Measurements from ENCODE around the gene CHRNA9.

GRCh38 chr4:40337051-40337450 lies 1.9 kb downstream of the CHRNA9 start:
- TF ChIP-seq, protein P1, sequence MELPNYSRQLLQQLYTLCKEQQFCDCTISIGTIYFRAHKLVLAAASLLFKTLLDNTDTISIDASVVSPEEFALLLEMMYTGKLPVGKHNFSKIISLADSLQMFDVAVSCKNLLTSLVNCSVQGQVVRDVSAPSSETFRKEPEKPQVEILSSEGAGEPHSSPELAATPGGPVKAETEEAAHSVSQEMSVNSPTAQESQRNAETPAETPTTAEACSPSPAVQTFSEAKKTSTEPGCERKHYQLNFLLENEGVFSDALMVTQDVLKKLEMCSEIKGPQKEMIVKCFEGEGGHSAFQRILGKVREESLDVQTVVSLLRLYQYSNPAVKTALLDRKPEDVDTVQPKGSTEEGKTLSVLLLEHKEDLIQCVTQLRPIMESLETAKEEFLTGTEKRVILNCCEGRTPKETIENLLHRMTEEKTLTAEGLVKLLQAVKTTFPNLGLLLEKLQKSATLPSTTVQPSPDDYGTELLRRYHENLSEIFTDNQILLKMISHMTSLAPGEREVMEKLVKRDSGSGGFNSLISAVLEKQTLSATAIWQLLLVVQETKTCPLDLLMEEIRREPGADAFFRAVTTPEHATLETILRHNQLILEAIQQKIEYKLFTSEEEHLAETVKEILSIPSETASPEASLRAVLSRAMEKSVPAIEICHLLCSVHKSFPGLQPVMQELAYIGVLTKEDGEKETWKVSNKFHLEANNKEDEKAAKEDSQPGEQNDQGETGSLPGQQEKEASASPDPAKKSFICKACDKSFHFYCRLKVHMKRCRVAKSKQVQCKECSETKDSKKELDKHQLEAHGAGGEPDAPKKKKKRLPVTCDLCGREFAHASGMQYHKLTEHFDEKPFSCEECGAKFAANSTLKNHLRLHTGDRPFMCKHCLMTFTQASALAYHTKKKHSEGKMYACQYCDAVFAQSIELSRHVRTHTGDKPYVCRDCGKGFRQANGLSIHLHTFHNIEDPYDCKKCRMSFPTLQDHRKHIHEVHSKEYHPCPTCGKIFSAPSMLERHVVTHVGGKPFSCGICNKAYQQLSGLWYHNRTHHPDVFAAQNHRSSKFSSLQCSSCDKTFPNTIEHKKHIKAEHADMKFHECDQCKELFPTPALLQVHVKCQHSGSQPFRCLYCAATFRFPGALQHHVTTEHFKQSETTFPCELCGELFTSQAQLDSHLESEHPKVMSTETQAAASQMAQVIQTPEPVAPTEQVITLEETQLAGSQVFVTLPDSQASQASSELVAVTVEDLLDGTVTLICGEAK (IDR thresholded peaks at IDR 0.05), result no peak
- TF ChIP-seq, protein P1 (CRISPR knock-in tag; IDR thresholded peaks at IDR 0.05), result no peak
- no peak for TF ChIP-seq SP1 (IDR thresholded peaks at IDR 0.05)
- no peak for TF ChIP-seq SP1 (CRISPR knock-in tag; IDR thresholded peaks at IDR 0.05)
- no peak for TF ChIP-seq THAP8 (CRISPR knock-in tag; IDR thresholded peaks at IDR 0.05; ENCODE audit: borderline replicate concordance)
- no peak for TF ChIP-seq ZNF709 (CRISPR knock-in tag; IDR thresholded peaks at IDR 0.05)
